ENCODE measurements around the gene DPPA3.
"Not testable (repeated sequence)": the region's sequence is repeated elsewhere in the genome, so short reads cannot be mapped to it uniquely, and the experiment has no call there.

Gene DPPA3

DNA sequence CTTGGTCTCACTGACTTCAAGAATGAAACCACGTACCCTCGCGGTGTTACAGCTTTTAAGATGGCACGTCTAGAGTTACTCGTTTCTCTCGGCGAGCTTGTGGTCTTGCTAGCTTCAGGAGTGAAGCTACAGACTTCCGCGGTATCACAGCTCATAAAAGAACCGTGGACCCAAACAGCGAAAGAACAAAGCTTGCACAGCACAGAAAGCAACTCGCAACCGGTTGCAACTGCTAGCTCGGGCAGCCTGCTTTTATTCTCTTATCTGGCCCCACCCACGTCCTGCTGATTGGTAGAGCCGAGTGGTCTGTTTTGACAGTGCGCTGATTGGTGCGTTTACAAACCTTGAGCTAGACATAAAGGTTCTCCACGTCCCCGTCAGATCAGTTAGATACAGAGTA, 40.2 kb downstream of the DPPA3 start:
- TF ChIP-seq, protein P1, sequence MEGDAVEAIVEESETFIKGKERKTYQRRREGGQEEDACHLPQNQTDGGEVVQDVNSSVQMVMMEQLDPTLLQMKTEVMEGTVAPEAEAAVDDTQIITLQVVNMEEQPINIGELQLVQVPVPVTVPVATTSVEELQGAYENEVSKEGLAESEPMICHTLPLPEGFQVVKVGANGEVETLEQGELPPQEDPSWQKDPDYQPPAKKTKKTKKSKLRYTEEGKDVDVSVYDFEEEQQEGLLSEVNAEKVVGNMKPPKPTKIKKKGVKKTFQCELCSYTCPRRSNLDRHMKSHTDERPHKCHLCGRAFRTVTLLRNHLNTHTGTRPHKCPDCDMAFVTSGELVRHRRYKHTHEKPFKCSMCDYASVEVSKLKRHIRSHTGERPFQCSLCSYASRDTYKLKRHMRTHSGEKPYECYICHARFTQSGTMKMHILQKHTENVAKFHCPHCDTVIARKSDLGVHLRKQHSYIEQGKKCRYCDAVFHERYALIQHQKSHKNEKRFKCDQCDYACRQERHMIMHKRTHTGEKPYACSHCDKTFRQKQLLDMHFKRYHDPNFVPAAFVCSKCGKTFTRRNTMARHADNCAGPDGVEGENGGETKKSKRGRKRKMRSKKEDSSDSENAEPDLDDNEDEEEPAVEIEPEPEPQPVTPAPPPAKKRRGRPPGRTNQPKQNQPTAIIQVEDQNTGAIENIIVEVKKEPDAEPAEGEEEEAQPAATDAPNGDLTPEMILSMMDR (IDR thresholded peaks at IDR 0.05): no peak
- Histone ChIP-seq H3K27ac (no peak overlapping the region), H3K4me3 (no peak overlapping the region)
- DNase-seq (ENCODE audit: low spot score): no peak

DNA sequence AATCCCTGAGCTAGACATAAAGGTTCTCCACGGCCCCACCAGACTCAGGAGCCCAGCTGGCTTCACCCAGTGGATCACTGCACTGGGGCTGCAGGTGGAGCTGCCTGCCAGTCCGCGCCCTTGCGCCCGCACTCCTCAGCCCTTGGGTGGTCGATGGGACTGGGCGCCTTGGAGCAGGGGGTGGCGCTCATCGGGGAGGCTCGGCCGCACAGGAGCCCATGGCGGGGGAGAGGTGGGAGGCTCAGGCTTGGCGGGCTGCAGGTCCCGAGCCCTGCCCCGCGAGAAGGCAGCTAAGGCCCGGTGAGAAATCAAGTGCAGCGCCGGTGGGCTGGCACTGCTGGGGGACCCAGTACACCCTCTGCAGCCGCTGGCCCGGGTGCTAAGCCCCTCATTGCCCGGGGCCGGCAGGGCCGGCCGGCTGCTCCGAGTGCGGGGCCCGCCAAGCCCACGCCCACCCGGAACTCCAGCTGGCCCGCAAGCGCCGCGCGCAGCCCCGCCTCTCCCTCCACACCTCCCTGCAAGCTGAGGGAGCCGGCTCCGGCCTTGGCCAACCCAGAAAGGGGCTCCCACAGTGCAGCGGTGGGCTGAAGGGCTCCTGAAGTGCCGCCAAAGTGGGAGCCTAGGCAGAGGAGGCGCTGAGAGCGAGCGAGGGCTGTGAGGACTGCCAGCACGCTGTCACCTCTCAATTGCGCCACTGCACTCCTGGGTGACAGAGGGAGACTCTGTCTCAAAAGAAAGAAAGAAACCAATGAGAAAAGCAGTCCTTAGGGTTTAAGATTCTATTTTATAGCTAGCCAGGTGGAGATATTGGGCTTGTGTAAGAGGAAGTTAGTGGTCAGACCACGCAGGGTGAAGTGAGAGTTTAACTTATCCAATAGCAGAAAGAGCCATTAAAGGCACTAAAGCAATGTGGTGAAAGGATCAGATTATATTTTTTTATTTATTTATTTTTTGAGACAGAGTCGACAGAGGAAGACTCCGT, 41.0 kb downstream of the DPPA3 start:
- not testable (repeated sequence) for H3K27ac ChIP-seq; DNase-seq (ENCODE audit: low spot score); H3K4me3 ChIP-seq

DNA sequence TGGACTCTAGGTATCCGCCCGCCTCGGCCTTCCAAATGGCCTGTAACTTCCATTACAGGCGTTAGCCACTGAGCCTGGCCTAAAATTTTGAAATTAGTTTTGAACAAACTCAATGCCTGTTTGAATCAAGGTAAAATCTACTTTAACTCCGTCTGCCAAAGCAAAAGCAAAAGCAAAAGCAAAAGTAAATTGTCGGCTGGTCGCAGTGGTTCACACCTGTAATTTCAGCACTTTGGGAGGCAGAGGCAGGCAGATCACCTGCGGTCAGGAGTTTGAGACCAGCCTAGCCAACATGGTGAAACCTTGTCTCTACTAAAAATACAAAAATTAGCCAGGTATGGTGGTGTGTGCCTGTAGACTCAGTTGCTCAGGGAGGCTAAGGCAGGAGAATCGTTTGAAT, 44.4 kb downstream of the DPPA3 start:
- H3K27ac ChIP-seq; H3K4me3 ChIP-seq; DNase-seq (ENCODE audit: low spot score): not testable (repeated sequence)

DNA sequence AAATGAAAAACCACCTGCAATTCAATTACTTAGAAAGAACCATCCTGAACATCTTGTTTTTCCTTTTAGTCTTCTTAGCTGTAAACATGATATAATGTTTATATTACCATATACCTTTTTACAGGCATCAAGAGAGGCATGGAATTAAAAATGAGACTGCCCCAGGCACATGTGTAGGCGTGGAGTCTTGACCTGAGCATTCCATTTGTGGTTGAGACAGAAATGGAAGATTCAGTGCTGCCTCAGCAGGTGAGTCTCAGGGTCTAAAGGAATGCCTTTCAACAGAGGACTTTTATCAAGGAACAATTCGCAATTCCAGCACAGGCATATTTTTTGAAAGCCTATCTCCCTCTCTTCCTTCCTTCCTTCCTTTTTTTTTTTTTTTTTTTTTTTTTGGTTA, 45.8 kb downstream of the DPPA3 start:
- no peak for DNase-seq (ENCODE audit: low spot score)
- TF ChIP-seq, protein P1 (IDR thresholded peaks at IDR 0.05): no peak
- Histone ChIP-seq H3K4me3 (no peak overlapping the region), H3K27ac (no peak overlapping the region)

DNA sequence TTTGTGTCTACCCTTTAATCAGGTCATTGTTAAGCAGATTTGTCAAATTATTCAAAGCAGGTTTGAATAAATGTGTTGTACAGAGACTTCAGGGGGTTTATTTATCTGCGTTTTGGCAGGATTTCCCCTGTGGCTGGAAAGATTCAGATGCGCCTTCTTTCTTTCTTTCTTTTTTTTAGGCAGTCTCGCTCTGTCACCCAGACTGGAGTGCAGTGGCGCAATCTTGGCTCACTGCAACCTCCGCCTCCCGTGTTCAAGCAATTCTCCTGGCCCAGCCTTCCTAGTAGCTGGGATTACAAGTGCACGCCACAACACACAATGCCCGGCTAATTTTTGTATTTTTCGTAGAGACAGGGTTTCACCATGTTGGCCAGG, 47.5 kb downstream of the DPPA3 start:
- H3K27ac ChIP-seq: no peak overlapping the region
- no peak overlapping the region for H3K4me3 ChIP-seq
- no peak for DNase-seq (ENCODE audit: low spot score)
- TF ChIP-seq, protein P1 (IDR thresholded peaks at IDR 0.05): no peak

All from coronary artery (tissue), 2 donors.